ENCODE data around the gene SPEN.
"Not testable (repeated sequence)": the region's sequence is repeated elsewhere in the genome, so short reads cannot be mapped to it uniquely, and the experiment has no call there.

Gene SPEN

DNA sequence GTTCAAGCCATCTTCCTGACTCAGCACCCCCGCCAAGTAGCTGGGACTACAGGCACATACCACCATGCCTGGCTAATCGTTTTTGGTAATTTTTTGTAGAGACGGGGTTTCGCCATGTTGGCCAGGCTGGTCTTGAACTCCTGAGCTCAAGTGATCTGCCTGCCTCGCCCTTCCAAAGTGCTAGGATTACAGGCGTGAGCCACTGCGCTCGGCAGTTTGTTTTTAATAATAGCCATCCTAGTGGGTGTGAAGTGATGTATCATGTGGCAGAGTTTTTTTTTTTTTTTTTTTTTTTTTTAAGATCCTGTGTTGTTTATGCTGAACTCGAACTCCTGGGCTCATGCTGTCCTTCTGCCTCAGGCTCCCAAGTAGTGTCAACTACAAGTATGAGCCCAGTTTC is 51.8 kb downstream of the SPEN start:
- no peak for DNase-seq (ENCODE audit: low read depth in 2 of 2)

DNA sequence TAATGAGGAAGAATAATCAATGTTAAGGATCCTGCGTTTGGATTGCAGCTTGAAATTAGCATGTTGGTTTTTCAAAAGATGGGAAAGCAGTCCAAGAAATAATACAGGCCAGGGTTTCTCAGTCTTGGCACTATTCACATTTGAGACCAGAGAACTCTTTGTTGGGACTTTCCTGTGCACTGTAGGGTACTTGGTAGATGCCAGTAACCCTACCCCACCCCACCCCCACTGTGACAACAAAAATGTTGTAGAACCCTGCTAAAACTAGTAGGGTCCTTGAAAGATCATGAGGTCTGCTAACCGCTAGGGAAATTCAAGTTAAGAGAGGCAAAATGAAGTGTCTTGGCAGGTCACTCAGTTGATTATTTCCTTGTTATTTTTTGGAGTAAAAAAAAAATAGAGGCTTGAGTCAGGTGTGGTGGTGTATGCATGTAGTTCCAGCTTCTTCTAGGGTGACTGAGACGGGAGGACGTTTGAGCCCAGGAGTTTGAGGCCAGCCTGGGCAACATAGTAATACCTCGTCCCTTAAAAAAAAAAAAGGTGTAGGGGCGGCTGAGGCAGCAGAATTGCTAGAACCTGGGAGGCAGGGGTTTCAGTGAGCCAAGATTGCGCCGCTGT is 53.3 kb downstream of the SPEN start:
- no peak for DNase-seq (ENCODE audit: low read depth in 2 of 2)

DNA sequence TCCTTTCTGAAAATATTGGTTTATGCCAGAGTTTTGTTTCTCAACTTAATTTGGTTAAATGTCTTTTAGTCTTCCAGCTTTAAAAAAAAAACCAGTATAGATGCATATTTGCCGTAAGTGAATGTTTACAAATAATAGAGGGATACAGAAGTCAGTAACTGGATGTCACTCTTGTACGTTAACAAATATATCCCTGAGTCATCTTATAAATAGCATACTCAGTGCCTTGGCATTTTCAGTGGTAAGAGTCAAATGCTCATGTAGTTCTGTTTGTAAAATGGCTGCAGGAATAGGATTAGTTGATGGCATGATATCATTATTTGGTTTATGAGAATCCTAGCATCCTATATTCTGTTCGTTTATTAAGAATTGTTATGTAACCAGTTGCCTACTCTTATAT is 55.4 kb downstream of the SPEN start:
- no peak for DNase-seq (ENCODE audit: low read depth in 2 of 2)

DNA sequence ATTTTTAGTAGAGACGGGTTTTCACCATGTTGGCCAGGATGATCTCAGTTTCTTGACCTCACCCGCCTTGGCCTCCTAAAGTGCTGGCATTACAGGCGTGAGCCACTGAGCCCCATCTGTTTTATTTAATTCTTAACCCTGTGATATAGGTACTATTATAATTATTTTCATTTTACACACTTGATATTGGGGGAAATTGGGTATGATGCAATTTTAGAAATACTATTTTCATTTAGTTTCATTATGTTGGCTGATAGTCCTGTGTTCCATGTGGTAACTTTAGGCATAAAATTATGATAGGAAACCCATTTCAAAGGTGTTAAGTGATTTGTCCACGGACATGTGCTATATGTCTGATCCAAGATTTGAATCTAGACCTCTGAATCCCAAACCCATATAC is 61.1 kb downstream of the SPEN start:
- no peak for DNase-seq (ENCODE audit: low read depth in 2 of 2)

DNA sequence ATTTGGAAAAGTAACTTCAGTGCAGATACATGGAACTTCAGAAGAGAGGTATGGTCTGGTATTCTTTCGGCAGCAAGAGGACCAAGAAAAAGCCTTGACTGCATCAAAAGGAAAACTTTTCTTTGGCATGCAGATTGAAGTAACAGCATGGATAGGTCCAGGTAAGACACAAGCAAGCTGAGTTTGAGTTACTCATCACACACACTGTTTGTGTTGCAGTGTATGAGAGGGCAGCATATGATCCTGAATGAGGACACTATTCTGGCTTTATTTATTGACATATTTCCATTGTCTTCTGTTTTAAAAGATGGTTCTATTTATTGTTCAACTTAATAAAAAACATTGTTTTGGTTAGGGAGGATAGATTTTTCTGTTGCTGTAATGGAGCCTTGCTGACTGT is 63.6 kb downstream of the SPEN start:
- no peak for DNase-seq (ENCODE audit: low read depth in 2 of 2)

DNA sequence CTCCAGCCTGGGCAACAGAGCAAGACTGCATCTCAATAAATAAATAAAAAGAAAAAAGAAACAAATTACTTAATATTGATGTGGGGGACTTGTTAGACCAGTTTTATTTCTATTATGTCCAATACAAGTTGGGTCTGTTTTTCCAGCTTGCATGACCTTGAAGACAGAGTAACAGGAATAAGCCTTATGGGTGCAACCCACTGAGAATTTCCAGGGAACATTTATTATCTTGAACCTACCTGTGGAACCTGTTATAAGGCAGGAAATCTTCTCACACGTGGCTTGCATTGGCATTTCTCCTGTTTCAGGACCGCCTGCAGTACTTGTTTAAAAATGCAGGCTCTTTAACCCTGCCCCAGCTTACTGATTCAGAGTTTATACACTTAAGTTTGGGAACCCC is 64.4 kb downstream of the SPEN start:
- no peak for DNase-seq (ENCODE audit: low read depth in 2 of 2)

DNA sequence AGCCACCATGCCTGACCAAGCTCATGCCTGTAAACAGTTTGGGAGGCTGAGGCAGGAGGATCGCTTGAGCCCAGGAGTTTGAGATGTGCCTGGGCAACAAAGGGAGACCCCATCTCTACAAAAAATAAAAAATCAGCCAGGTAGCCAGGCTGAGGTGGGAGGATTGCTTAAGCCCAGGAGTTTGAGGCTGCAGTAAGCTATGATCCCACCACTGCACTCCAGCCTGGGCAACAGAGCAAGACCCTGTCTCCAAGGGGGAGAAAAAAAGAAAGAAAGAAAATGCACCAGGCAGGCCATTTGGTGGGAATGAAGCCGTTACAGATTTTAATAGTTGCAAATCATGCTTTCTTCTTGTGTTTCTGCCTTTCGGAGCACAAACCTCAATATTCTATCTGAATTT is 66.1 kb downstream of the SPEN start:
- not testable (repeated sequence) for DNase-seq (ENCODE audit: low read depth in 2 of 2)

DNA sequence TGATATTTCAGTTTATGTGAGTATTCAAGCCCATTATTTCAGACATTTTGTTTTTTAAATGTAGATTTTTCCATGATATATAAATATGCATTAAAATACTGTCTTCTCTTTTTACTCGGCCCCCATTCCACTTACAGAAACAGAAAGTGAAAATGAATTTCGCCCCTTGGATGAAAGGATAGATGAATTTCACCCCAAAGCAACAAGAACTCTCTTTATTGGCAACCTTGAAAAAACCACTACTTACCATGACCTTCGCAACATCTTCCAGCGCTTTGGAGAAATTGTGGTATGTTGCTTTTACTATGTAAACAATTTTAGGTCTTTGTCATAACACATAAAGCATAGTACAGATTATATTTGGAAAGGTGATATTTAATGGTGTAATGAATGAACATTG is 68.5 kb downstream of the SPEN start:
- DNase-seq (ENCODE audit: low read depth in 2 of 2) = no peak

DNA sequence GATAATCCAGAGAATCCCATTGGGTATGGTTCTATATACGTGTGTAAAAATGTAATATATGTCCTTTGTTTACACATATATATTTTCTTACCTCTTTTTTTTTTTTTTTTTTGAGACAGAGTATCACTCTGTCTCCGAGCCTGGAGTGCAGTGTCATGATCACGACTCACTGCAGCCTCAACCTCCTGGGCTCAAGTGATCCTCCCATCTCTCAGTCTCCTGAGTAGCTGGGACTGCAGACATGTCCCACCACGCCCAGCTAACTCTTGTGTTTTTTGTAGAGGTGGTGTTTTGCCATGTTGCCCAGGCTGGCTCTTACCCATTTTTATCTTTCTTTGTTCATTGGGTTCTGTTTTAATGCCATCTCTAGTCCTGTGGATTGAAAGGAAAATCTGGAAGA is 68.9 kb downstream of the SPEN start:
- no peak for DNase-seq (ENCODE audit: low read depth in 2 of 2)

DNA sequence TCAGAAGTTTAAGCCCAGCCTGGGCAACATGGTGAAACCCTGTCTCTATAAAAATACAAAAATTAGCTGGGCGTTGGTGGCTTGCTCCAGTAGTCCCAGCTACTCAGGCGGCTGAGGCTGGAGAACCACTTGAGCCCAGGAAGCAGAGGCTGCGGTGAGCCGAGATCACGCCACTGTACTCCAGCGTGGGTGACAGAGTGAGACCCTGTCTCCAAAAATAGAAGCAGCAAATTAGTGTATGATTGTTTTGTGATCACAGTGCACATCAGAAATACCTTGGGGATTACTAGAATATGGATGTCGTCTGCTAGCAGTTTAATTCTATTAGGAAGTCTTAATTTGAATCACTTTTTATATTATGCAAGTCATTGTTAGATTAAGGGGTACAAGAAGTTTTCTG is 69.4 kb downstream of the SPEN start:
- DNase-seq (ENCODE audit: low read depth in 2 of 2) = no peak

DNA sequence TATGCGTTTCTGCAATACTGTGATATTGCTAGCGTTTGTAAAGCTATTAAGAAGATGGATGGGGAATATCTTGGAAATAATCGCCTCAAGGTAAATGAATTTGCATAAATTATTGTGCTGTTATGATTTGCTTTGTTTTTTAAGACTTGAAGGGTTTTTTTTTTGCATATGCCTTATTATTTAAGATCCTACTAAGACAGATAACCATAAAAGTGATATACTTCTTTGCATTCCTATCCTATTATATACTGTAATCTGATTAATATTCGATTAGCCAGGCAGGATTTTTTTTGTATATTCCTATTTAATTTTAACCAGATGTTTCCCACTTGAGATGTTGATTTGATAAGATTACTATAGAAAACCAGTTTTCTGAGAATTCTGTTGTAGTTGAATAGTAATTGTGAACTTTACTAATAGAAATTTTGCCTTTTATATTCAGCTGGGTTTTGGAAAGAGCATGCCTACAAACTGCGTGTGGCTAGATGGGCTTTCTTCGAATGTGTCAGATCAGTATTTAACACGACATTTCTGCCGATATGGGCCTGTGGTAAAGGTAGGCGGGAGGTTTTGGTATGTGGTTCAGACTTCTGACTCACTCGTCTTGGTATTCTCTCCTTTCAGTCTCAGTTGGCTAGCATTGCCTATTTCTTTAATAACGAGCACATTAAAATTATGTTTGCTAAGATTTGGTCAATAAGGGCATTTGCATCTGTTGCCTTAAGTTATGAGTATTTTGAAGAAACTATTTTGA is 71.6 kb downstream of the SPEN start:
- DNase-seq (ENCODE audit: low read depth in 2 of 2) = peak; percentile 16 to 27

DNA sequence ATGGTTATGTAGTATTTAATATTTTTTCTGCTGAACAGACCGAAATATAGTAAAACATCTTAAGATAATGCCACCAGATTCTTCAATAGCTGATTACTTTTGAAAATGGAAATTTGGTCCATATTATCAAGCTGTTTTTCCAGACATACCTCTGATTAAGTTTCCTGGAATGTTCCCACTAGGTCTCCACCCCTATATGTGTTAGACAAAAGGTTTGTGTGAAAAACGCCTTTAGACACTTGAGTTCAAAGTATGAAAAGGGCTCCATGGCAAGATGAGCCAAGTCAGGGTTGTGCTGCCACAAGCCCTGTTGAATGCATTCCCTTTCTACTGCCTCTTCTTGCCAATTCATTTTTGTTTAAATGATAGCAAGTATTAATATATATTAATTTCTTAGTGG is 75.7 kb downstream of the SPEN start:
- no peak for DNase-seq (ENCODE audit: low read depth in 2 of 2)

DNA sequence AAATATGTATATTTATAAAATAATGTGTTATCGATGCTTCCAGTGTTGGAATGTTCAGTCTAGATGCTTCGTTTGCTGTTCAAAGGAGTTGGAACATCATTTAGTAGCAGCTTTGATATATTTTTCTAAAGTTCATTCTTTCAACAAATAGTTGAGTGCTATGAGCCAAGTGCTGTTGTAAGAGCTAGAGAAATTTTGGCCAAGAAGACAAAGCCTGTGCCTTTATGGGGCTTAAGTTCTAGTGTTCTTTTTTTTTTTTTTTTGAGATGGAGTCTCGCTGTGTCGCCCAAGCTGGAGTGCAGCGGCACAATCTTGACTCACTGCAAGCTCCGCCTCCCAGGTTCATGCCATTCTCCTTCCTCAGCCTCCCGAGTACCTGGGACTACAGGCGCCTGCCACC is 78.9 kb downstream of the SPEN start:
- not testable (repeated sequence) for DNase-seq (ENCODE audit: low read depth in 2 of 2)

DNA sequence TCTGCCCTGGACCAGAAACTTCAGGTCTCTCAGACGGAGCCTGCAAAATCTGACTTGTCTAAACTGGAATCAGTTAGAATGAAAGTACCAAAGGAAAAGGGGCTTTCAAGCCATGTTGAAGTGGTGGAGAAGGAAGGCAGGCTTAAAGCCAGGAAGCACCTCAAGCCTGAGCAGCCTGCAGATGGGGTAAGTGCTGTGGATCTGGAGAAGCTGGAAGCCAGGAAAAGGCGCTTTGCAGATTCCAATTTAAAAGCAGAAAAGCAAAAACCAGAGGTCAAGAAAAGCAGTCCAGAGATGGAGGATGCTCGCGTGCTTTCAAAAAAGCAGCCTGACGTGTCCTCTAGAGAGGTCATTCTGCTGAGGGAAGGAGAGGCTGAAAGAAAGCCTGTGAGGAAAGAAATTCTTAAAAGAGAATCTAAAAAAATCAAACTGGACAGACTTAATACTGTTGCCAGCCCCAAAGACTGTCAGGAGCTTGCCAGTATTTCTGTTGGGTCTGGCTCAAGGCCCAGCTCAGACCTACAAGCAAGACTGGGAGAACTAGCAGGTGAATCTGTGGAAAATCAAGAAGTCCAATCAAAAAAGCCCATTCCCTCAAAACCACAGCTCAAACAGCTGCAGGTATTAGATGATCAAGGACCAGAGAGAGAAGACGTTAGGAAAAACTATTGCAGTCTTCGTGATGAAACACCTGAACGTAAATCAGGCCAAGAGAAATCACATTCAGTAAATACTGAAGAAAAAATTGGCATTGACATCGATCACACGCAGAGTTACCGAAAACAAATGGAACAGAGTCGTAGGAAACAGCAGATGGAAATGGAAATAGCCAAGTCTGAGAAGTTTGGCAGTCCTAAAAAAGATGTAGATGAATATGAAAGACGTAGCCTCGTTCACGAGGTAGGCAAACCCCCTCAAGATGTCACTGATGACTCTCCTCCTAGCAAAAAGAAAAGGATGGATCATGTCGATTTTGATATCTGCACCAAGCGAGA is 81.8 kb downstream of the SPEN start:
- DNase-seq (ENCODE audit: low read depth in 2 of 2) = no peak

DNA sequence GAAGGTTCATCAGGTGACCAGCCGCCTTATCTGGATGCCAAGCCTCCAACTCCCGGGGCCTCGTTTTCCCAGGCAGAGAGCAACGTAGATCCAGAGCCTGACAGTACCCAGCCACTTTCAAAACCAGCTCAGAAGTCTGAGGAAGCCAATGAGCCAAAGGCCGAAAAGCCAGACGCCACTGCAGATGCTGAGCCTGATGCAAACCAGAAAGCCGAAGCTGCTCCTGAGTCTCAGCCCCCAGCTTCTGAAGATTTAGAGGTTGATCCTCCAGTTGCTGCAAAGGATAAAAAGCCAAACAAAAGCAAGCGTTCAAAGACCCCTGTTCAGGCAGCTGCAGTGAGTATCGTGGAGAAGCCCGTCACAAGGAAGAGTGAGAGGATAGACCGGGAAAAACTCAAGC is 83.9 kb downstream of the SPEN start:
- no peak for DNase-seq (ENCODE audit: low read depth in 2 of 2)

DNA sequence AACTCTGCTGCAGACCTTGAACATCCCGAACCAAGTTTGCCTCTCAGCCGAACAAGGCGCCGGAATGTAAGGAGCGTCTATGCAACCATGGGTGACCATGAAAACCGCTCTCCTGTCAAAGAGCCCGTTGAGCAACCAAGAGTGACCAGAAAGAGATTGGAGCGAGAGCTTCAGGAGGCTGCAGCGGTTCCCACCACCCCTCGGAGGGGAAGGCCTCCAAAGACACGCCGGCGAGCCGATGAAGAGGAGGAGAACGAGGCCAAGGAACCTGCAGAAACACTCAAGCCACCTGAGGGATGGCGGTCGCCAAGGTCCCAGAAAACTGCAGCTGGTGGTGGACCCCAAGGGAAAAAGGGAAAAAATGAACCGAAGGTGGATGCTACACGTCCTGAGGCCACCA is 84.4 kb downstream of the SPEN start:
- no peak for DNase-seq (ENCODE audit: low read depth in 2 of 2)

DNA sequence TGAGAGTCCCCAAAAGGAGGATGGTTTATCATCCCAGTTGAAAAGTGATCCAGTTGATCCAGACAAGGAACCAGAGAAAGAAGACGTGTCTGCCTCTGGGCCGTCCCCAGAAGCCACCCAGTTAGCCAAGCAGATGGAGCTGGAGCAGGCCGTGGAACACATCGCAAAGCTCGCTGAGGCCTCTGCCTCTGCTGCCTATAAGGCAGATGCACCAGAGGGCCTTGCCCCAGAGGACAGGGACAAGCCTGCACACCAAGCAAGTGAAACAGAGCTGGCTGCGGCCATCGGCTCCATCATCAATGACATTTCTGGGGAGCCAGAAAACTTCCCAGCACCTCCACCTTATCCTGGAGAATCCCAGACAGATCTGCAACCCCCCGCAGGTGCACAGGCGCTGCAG is 85.1 kb downstream of the SPEN start:
- DNase-seq (ENCODE audit: low read depth in 2 of 2) = no peak

DNA sequence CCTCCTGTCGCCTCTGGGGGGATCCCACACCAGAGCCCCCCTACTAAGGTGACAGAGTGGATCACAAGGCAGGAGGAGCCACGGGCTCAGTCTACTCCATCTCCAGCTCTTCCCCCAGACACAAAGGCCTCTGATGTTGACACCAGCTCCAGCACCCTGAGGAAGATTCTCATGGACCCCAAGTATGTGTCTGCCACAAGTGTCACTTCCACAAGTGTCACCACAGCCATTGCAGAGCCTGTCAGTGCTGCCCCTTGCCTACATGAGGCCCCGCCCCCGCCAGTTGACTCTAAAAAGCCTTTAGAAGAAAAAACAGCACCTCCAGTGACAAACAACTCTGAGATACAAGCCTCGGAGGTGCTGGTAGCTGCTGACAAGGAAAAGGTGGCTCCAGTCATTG is 86.2 kb downstream of the SPEN start:
- DNase-seq (ENCODE audit: low read depth in 2 of 2) = no peak

DNA sequence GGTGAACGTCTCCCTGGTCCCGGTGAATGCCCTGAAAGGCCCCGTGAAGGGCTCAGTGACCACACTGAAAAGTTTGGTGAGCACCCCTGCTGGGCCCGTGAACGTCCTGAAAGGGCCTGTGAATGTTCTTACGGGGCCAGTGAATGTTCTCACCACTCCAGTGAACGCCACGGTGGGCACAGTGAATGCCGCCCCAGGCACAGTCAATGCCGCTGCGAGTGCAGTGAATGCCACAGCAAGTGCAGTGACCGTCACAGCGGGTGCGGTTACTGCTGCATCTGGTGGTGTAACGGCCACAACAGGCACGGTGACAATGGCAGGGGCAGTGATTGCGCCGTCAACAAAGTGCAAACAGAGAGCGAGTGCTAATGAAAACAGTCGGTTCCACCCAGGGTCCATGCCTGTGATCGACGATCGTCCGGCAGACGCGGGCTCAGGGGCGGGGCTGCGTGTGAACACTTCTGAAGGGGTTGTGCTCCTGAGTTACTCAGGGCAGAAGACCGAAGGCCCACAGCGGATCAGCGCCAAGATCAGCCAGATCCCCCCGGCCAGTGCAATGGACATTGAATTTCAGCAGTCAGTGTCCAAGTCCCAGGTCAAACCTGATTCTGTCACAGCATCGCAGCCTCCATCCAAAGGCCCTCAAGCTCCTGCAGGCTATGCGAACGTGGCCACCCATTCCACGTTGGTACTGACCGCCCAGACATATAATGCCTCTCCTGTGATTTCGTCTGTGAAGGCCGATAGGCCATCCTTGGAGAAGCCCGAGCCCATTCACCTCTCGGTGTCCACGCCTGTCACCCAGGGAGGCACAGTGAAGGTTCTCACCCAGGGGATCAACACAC is 86.9 kb downstream of the SPEN start:
- no peak for DNase-seq (ENCODE audit: low read depth in 2 of 2)

DNA sequence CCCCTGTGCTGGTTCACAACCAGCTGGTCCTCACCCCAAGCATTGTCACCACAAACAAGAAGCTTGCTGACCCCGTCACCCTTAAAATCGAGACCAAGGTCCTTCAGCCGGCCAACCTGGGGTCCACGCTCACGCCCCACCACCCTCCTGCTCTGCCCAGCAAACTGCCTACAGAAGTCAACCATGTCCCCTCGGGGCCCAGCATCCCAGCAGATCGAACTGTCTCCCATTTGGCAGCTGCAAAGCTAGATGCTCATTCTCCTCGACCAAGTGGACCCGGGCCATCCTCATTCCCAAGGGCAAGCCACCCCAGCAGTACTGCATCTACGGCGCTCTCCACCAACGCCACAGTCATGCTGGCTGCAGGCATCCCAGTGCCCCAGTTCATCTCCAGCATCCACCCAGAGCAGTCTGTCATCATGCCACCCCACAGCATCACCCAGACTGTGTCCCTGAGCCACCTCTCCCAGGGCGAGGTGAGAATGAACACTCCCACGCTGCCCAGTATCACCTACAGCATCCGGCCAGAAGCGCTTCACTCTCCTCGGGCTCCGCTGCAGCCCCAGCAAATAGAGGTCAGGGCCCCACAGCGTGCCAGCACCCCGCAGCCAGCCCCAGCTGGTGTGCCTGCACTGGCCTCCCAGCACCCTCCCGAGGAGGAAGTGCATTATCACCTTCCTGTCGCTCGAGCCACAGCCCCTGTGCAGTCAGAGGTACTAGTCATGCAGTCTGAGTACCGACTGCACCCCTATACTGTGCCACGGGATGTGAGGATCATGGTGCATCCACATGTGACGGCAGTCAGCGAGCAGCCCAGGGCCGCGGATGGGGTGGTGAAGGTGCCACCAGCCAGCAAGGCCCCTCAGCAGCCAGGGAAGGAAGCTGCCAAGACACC is 87.8 kb downstream of the SPEN start:
- no peak for DNase-seq (ENCODE audit: low read depth in 2 of 2)

DNA sequence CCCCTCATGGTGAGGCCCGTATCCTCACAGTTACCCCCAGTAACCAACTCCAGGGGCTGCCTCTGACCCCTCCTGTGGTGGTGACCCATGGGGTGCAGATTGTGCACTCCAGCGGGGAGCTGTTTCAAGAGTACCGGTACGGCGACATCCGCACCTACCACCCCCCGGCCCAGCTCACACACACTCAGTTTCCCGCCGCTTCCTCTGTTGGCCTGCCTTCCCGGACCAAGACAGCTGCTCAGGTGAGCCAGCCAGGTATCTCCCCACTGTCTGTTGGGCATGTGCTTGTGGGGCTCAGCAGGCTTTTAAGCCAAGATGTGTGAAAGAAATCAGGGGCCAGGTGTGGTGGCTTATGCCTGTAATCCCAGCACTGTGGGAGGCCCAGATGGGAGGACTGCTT is 88.5 kb downstream of the SPEN start:
- no peak for DNase-seq (ENCODE audit: low read depth in 2 of 2)
